Peyer's patch (tissue), 4 donors: ENCODE data around the gene CNTNAP2.

Experiments used
- CTCF ChIP-seq, 6 experiments: fragments of 450-650 bp in 4 of 6; fragments of 200-600 bp in 2 of 6; sonication (generic) in 1 of 6; IDR thresholded peaks; one replicate each; pipeline ENCODE4 v1.5.1; 2017 to 2019; ENCODE audit warnings: antibody characterized with exemption in 6 of 6, mild to moderate bottlenecking in 3 of 6, moderate library complexity in 1 of 6
- POLR2A ChIP-seq, 2 donors: fragments of 450-650 bp; IDR thresholded peaks; one replicate each; pipeline ENCODE4 v1.5.1; 2017; ENCODE audit warnings: antibody characterized with exemption in 2 of 2, mild to moderate bottlenecking in 2 of 2, moderate library complexity in 2 of 2

- TF ChIP-seq POLR2A (IDR thresholded peaks at IDR 0.05) (no peak), CTCF (IDR thresholded peaks at IDR 0.05) (no peak)
Measured at GRCh38 chr7:147249956-147250355, 1133.4 kb downstream of the CNTNAP2 start.
